Panc1 (cell line): ENCODE results near the gene EVL. TPM values are rescaled to one million over a fixed set of nuclear protein-coding genes. Genes with fewer than 3 reads are reported as not detected.

ENCODE experiments used
- ATAC-seq: fragments of 200-7000 bp; cut with Tn5 transposase; 2 replicates; pipeline ENCODE4 v1.9.1; 2020; ENCODE audit warnings: mild to moderate bottlenecking, moderate library complexity
- BruUV-seq: library from RNA; stranded (reverse); fragments of 400-500 nt; replicated peaks from 2 replicates; lab custom pipeline; 2021; lab: Mats Ljungman, UMichigan
- CTCF ChIA-PET: fragments of 300-600 bp; sonication (Branson Sonifier 250); formaldehyde crosslinking; loops from one replicate; lab custom pipeline; 2022; ENCODE audit warnings: antibody characterized with exemption; lab: Charles Lee
- POLR2A ChIA-PET: fragments of 300-600 bp; sonication (Branson Sonifier 250); formaldehyde crosslinking; loops from one replicate; lab custom pipeline; 2022; ENCODE audit warnings: antibody characterized with exemption; lab: Charles Lee
- DNase-seq: peaks from one replicate; pipeline ENCODE4 v3.0.0-alpha.2; 2010; ENCODE audit warnings: low read depth, low spot score
- H3K27ac ChIP-seq: 2 replicates; pipeline ENCODE4 v1.5.1; 2011; ENCODE audit warnings: mild to moderate bottlenecking, low read length, inconsistent platforms
- H3K27me3 ChIP-seq: fragments of 200-500 bp; sonication (Bioruptor generic); 2 replicates; pipeline ENCODE4 v1.6.0; 2014; ENCODE audit warnings: low read length, inconsistent platforms; ENCODE audit not compliant: control insufficient read depth, insufficient read depth
- H3K36me3 ChIP-seq: fragments of 200-500 bp; sonication (Bioruptor generic); 2 replicates; pipeline ENCODE4 v1.5.1; 2014; ENCODE audit warnings: inconsistent platforms, mild to moderate bottlenecking, low read length, moderate library complexity; ENCODE audit not compliant: control insufficient read depth, insufficient read depth
- H3K4me1 ChIP-seq: 2 replicates; pipeline ENCODE4 v1.5.1; 2011; ENCODE audit warnings: inconsistent platforms, mild to moderate bottlenecking, low read length, moderate library complexity; ENCODE audit not compliant: control insufficient read depth, insufficient read depth
- H3K4me3 ChIP-seq, 2 experiments: 2 replicates each; pipeline ENCODE4 v1.5.1; 2011 to 2012; ENCODE audit warnings: low read depth in 2 of 2, low read length in 2 of 2, mild to moderate bottlenecking in 2 of 2, inconsistent platforms in 1 of 2, moderate library complexity in 1 of 2
- H3K9me3 ChIP-seq: fragments of 200-500 bp; sonication (Bioruptor generic); 2 replicates; pipeline ENCODE4 v1.5.1; 2014; ENCODE audit warnings: low read depth, mild to moderate bottlenecking, inconsistent platforms, low read length, moderate library complexity; ENCODE audit not compliant: control insufficient read depth, insufficient read depth
- POLR2AphosphoS5 ChIP-seq: IDR thresholded peaks from 2 replicates; pipeline ENCODE4 v1.6.1; 2012; ENCODE audit warnings: mild to moderate bottlenecking, low read depth, low read length, moderate library complexity
- SIN3A ChIP-seq: IDR thresholded peaks from 2 replicates; pipeline ENCODE4 v1.6.1; 2012; ENCODE audit warnings: low read depth, mild to moderate bottlenecking, low read length, moderate library complexity, borderline replicate concordance; ENCODE audit not compliant: insufficient read depth
- TCF7L2 ChIP-seq: IDR thresholded peaks from 2 replicates; pipeline ENCODE4 v1.6.1; 2011; ENCODE audit warnings: mild to moderate bottlenecking, low read depth, low read length, inconsistent platforms
- in situ Hi-C: cut with HindIII; loops from 2 replicates; pipeline ENCODE4 v1.10.0; 2016; ENCODE audit warnings: low sequenced_read_pairs, low pct_unique_long_range_greater_than_20kb
- intact Hi-C: fragments of 100-400 bp; cut with micrococcal nuclease; formaldehyde crosslinking; loops from one replicate; pipeline ENCODE4 v1.10.0; 2022; ENCODE audit not compliant: unreplicated experiment
- total RNA-seq: library from RNA; stranded (reverse); gene quantifications from one replicate; pipeline ENCODE4 v1.2.1, GENCODE V29; 2021; ENCODE audit not compliant: unreplicated experiment
- TF ChIP-seq, protein P1 (sequence below), 2 experiments: IDR thresholded peaks; 2 replicates each; pipeline ENCODE4 v1.6.1; 2011 to 2012; ENCODE audit warnings: low read depth in 2 of 2, control low read depth in 1 of 2, low read length in 1 of 2, mild to moderate bottlenecking in 1 of 2, moderate library complexity in 1 of 2; ENCODE audit not compliant: insufficient read depth in 1 of 2
- TF ChIP-seq, protein P2 (sequence below): fragments of 450-650 bp; IDR thresholded peaks from 2 replicates; pipeline ENCODE4 v1.5.1; 2017; ENCODE audit warnings: mild to moderate bottlenecking

EVL gene
- total RNA-seq, 1 experiment from 2014 or later = 38.3 TPM

DNA sequence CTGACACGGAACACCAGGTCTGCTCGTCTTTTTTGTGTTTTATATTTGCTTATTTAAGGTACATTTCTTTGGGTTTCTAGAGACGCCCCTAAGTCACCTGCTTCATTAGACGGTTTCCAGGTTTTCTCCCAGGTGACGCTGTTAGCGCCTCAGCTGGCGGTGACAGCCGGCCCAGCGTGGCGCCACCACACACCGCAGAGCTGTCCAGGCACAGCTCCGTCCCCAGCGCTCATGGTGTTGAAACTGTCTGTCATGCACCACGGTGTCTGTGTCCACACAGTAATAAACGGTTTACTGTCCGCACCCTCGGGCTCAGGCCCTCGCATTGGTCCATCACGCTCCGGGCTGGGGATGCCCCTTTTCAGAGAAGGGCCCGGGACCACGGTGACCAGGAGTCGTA is 78.7 kb downstream of the EVL start:
- DNase-seq (no peak), ATAC-seq (no peak)
- Histone ChIP-seq H3K4me1 (no peaks in the 10 kb centered on the region), H3K9me3 (no peaks in the 10 kb centered on the region), H3K4me3 (no peak overlapping the region), H3K27ac (no peak overlapping the region), H3K36me3 (no peaks in the 10 kb centered on the region), H3K27me3 (no peaks in the 10 kb centered on the region)
- ChIA-PET CTCF (no interaction called here), POLR2A (no interaction called here)
- intact Hi-C loops = no loop called here
- in situ Hi-C loops = no loop called here
- TF ChIP-seq POLR2AphosphoS5 (no peak), TCF7L2 (no peak), SIN3A (no peak)
- TF ChIP-seq, protein P1, sequence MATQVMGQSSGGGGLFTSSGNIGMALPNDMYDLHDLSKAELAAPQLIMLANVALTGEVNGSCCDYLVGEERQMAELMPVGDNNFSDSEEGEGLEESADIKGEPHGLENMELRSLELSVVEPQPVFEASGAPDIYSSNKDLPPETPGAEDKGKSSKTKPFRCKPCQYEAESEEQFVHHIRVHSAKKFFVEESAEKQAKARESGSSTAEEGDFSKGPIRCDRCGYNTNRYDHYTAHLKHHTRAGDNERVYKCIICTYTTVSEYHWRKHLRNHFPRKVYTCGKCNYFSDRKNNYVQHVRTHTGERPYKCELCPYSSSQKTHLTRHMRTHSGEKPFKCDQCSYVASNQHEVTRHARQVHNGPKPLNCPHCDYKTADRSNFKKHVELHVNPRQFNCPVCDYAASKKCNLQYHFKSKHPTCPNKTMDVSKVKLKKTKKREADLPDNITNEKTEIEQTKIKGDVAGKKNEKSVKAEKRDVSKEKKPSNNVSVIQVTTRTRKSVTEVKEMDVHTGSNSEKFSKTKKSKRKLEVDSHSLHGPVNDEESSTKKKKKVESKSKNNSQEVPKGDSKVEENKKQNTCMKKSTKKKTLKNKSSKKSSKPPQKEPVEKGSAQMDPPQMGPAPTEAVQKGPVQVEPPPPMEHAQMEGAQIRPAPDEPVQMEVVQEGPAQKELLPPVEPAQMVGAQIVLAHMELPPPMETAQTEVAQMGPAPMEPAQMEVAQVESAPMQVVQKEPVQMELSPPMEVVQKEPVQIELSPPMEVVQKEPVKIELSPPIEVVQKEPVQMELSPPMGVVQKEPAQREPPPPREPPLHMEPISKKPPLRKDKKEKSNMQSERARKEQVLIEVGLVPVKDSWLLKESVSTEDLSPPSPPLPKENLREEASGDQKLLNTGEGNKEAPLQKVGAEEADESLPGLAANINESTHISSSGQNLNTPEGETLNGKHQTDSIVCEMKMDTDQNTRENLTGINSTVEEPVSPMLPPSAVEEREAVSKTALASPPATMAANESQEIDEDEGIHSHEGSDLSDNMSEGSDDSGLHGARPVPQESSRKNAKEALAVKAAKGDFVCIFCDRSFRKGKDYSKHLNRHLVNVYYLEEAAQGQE (IDR thresholded peaks at IDR 0.05; ENCODE audit: insufficient read depth in 1 of 2, low read depth in 2 of 2, low read length in 1 of 2) = no peak
- TF ChIP-seq, protein P2, sequence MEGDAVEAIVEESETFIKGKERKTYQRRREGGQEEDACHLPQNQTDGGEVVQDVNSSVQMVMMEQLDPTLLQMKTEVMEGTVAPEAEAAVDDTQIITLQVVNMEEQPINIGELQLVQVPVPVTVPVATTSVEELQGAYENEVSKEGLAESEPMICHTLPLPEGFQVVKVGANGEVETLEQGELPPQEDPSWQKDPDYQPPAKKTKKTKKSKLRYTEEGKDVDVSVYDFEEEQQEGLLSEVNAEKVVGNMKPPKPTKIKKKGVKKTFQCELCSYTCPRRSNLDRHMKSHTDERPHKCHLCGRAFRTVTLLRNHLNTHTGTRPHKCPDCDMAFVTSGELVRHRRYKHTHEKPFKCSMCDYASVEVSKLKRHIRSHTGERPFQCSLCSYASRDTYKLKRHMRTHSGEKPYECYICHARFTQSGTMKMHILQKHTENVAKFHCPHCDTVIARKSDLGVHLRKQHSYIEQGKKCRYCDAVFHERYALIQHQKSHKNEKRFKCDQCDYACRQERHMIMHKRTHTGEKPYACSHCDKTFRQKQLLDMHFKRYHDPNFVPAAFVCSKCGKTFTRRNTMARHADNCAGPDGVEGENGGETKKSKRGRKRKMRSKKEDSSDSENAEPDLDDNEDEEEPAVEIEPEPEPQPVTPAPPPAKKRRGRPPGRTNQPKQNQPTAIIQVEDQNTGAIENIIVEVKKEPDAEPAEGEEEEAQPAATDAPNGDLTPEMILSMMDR = no peak
- BruUV-seq = no TSS peak

DNA sequence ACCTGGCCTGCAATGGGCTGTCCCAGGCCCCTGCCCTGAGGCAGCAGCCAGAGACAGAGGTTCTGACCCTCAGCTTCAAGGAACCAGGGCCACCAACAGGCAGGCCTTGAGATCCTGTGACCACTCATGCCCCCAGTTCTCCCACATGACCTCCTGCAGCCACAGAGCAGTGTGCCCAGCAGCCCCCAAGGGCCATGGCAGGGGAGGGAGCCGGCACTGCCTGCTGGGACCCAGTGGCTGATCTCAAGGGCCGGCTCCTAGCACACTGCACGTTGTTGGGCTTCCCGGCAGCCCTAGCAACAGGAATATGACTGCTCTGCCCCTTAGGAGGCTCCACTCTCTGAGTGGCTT is 79.4 kb downstream of the EVL start:
- DNase-seq (no peak), ATAC-seq (peak; percentile 46; the same call in 1 of the 2 replicates)
- intact Hi-C loops (no loop called here), in situ Hi-C loops (no loop called here)
- TF ChIP-seq POLR2AphosphoS5 (no peak), SIN3A (no peak), TCF7L2 (no peak)
- TF ChIP-seq, protein P1 (IDR thresholded peaks at IDR 0.05; ENCODE audit: insufficient read depth in 1 of 2, low read depth in 2 of 2, low read length in 1 of 2) = no peak
- TF ChIP-seq, protein P2 = no peak
- POLR2A ChIA-PET = no interaction called here
- H3K4me3 ChIP-seq = no peak overlapping the region
- H3K4me1 ChIP-seq = no peaks in the 10 kb centered on the region
- BruUV-seq = no TSS peak
- H3K27ac ChIP-seq = no peak overlapping the region
- no peaks in the 10 kb centered on the region for H3K27me3 ChIP-seq
- H3K9me3 ChIP-seq = no peaks in the 10 kb centered on the region
- CTCF ChIA-PET = no interaction called here
- no peaks in the 10 kb centered on the region for H3K36me3 ChIP-seq
